GM18517 (cell line): ENCODE measurements around the gene THSD4.

ENCODE experiments used
- ATAC-seq: cut with Tn5 transposase; IDR thresholded peaks from one replicate; pipeline ENCODE4 v1.9.1; 2021; ENCODE audit warnings: mild to moderate bottlenecking, moderate library complexity; ENCODE audit not compliant: unreplicated experiment

THSD4 gene

GRCh38 chr15:71629781-71630474 is 514.7 kb downstream of the THSD4 start:
- no peak for ATAC-seq

- no peak for ATAC-seq
Measured at GRCh38 chr15:71630475-71630809, 515.2 kb downstream of the THSD4 start.

GRCh38 chr15:71632576-71633195 is 517.4 kb downstream of the THSD4 start:
- ATAC-seq, result no peak

GRCh38 chr15:71634820-71635560 is 519.7 kb downstream of the THSD4 start:
- ATAC-seq, result no peak

GRCh38 chr15:71635735-71636134 is 520.5 kb downstream of the THSD4 start:
- no peak for ATAC-seq

GRCh38 chr15:71638876-71639275 is 523.6 kb downstream of the THSD4 start:
- no peak for ATAC-seq

- ATAC-seq, result no peak
Measured at GRCh38 chr15:71639471-71639870, 524.2 kb downstream of the THSD4 start.

GRCh38 chr15:71643918-71644317 is 528.6 kb downstream of the THSD4 start:
- no peak for ATAC-seq

- no peak for ATAC-seq
Measured at GRCh38 chr15:71646767-71647486, 531.7 kb downstream of the THSD4 start.

- ATAC-seq, result no peak
Measured at GRCh38 chr15:71647487-71647808, 532.2 kb downstream of the THSD4 start.

GRCh38 chr15:71648095-71648494 is 532.8 kb downstream of the THSD4 start:
- ATAC-seq, result no peak

GRCh38 chr15:71649894-71650293 is 534.6 kb downstream of the THSD4 start:
- no peak for ATAC-seq

GRCh38 chr15:71650603-71651002 is 535.3 kb downstream of the THSD4 start:
- ATAC-seq, result no peak

- no peak for ATAC-seq
Measured at GRCh38 chr15:71651750-71652186, 536.5 kb downstream of the THSD4 start.

- no peak for ATAC-seq
Measured at GRCh38 chr15:71654042-71654719, 538.9 kb downstream of the THSD4 start.

GRCh38 chr15:71654720-71655174 is 539.5 kb downstream of the THSD4 start:
- ATAC-seq, result no peak

- no peak for ATAC-seq
Measured at GRCh38 chr15:71656425-71656824, 541.2 kb downstream of the THSD4 start.

- no peak for ATAC-seq
Measured at GRCh38 chr15:71657141-71657540, 541.9 kb downstream of the THSD4 start.

- no peak for ATAC-seq
Measured at GRCh38 chr15:71658036-71658435, 542.8 kb downstream of the THSD4 start.

- ATAC-seq, result no peak
Measured at GRCh38 chr15:71658827-71659729, 543.8 kb downstream of the THSD4 start.
